Measurements from ENCODE around the gene PKD2L1.
A peak's percentile ranks its signal among the peaks of the same experiment; 100 is the strongest.

PKD2L1 gene

DNA sequence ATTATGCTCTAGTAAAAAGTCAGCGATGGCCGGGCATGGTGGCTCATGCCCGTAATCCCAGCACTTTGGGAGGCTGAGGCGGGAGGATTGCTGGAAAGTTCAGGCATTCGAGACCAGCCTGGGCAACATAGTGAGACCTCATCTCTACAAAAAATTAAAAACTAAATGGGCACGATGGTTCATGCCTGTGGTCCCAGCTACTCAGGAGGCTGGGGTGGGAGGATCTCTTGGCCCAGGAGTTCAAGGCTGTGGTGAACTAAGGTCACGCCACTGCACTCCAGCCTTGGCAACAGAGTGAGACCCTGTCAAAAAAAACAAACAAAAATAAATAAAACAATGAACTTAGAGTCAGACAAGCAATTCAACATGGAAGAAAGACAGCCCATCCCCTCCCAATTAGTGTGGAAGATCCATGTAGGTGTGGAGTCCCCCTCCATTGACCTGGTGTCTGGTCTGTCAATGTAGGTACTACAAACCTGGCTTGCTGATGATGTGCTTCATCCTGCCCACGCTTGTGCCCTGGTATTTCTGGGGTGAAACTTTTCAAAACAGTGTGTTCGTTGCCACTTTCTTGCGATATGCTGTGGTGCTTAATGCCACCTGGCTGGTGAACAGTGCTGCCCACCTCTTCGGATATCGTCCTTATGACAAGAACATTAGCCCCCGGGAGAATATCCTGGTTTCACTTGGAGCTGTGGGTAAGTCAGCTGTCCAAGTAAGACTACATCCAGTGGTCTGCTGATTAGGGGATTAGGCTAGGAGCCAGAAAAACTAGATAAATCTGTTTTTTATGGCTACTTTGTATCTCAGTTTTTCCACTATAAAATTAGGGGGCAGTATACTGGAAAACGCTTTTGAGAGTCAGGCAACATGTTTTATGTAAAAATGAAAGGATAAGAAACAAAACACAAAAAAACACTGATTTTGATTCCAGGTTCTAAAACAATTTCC, 26.3 kb upstream of the PKD2L1 start:
- DNase-seq (ENCODE audit: low read depth), result no peak

DNA sequence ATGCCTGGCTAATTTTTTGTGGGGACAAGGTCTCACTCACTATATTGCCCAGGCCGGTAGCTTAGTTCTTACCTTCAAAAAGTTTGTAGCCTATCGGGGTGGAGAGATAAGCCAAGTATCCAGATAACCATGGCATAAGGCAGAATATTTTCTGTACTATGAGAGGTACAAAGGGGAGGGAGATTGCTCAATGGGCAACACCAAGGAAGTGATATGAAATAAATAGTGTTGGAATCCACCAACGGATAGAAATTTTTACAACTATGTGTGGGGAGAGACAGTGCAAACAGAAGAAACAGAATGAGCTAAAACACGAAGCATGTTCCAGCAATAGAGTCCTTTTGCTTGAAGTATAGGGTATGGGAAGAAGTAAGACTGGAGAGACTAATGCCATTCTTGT, 25.1 kb upstream of the PKD2L1 start:
- no peak for DNase-seq (ENCODE audit: low read depth)

DNA sequence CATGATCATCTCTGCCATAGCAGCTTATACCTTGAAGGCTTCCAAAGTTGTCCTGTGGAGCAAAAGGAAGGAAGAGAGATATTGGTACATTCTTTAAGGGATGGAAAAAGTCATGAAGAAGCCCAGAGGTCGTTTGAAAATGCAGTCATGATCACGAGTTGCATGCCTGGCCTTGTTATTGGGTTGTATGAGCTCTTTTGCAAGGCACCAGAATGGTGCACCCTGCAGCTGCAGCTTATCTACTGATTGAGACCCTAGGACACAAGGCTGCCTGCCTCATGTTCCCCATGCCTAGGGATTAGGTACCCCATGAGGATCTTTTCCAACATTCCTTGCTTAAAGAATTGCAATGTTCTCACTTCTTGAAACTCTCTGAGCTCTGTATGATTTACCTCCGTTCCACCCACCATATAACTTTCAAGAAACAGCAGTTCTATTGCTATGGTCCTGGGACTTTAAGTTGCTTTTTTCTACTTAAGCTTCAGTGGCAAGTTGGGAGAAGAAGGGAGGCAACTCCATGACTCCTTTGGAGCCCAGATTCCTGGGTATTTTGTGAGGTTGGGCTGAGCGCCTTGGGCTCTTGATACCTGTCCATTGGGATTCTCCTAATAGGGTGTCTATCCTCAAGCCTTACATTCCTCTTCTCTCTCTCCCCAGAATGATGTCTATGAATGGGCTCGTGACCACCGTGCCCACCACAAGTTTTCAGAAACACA, 23.9 kb upstream of the PKD2L1 start:
- DNase-seq (ENCODE audit: low read depth), result no peak

DNA sequence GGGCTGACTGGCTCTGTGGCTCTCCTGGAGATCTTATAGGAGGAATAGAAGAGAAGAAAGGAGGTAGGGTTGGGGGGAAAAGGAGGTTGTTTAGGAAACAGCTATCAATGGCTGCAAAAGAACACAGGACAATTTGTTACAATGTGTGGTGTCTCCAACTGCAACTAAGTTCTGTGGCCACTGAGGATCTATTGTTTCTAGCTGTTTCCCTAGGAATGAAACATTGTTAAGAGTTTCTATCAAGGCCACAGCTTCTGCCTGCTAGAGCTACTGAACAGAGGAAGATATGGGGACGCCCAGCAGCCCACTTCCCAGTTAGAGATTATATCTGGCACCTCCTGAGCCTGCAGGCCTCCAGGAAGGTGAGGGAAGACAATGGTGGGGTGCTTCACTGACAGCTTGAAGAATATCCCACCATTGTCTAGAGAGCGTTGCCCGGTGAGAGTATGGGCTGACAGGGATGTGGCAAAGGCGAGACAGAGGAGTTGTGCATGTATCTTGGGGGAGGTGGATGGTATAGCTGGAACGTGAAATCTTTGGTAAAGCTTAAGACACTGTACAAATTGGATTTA, 21.0 kb upstream of the PKD2L1 start:
- DNase-seq (ENCODE audit: low read depth), result no peak

DNA sequence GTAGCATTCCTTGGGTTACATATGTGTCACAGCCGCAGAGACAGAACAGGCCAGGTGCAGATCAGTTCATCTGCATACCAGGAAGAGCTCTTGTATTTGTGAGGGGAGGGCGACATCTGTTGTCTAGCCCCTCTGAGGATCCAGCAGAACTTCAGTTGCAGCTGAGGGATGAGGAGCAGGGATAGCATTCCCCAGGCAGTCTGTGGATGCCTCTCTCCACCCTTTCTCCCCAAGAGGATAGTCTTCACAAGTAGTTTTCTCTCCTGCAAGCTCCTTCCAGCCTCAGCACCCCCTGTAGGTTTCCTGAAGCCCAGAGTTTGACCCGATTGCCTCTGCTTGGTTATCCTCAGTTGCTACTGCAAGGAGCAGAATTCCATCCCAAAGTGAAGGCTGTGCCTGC, 19.6 kb upstream of the PKD2L1 start:
- no peak for DNase-seq (ENCODE audit: low read depth)

DNA sequence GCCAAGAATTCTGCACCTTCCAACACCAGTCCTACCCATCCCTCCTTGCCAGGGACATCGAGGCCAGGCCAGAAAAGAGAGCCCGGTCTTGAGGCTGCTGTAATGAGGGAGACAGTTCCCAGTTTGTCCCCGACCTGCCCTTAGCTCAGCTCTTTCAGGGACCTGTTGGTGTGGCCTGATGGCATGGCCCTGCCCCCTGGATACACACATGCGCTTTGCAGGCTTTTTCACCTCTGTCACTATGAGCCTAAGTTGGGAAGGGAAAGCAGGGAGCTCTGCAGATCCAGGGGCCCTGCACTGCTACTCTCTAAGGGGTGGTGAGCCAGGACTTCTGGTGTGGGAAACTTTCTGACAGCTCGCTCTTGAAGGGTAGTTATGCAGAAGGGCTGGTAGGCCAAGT, 19.1 kb upstream of the PKD2L1 start:
- DNase-seq (ENCODE audit: low read depth), result no peak

DNA sequence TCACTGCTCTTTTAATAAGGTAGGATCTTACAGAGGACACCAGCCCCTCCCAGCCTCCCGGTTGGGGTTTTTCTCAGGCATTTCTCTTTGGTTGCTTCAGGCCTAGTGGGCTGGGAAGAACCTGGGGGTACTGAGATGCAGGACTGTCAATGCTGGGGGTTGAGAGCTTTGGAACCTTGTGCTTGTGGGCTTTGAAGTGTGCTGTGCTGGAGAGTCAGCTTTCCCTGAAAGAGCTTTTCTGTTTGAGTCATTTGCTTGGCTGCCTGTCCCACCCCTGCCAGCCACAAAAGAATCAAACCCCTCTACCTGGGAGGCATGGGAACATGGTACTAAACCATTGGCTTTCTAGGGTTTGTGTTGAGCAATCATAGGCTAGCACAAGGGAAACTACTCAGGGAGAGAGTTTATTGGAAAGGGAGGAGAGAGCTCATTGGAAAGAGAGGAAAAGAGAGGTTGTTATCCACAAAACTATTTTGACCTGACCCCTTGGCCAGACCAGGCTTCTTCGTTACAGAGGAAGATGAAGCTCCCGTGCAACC, 18.4 kb upstream of the PKD2L1 start:
- DNase-seq (ENCODE audit: low read depth), result no peak

DNA sequence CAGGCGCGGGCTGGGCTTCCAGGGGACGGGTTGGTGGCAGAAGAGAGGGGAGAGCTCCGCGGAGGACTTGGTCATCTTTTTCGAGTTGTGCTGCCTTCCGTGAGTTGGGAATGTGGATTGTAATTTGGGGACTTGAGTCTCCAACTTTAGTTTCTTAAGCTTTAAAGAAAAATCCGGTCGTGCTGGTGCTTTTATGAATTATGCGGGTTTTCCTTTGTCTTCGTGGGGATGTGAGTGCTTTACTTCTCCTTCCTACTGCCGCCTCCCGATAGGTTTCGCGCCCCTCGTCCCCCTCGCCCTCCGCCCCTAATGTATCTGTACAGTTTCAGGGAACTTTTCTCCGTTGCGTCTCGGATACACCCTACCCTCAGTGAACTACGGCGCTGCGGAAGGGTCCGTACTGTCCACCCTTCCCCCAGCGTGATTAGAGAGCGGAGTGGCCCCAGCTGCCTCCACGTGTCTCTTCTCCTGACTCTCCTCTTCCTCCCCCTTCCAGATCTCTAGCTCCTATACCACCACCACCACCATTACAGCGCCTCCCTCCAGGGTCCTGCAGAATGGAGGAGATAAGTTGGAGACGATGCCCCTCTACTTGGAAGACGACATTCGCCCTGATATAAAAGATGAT, 17.7 kb upstream of the PKD2L1 start:
- DNase-seq (ENCODE audit: low read depth), result peak; percentile 13

DNA sequence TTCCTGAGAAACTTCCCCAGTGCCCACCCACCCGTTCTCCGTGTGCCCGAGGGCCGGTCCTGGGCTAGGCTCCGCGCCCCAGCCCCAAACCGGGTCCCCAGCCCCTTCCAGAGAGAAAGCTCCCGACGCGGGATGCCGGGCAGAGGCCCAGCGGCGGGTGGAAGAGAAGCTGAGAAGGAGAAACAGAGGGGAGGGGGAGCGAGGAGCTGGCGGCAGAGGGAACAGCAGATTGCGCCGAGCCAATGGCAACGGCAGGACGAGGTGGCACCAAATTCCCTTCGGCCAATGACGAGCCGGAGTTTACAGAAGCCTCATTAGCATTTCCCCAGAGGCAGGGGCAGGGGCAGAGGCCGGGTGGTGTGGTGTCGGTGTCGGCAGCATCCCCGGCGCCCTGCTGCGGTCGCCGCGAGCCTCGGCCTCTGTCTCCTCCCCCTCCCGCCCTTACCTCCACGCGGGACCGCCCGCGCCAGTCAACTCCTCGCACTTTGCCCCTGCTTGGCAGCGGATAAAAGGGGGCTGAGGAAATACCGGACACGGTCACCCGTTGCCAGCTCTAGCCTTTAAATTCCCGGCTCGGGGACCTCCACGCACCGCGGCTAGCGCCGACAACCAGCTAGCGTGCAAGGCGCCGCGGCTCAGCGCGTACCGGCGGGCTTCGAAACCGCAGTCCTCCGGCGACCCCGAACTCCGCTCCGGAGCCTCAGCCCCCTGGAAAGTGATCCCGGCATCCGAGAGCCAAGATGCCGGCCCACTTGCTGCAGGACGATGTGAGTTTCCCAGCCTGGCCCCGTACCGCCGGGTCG, 16.9 kb upstream of the PKD2L1 start, which contains the start of gene SCD:
TSS of gene SCD (plus strand) at position 469 of the 803 bp plus-strand sequence. CDS start at position 741, 272 bp downstream.
- DNase-seq (ENCODE audit: low read depth), result peak; percentile 94

DNA sequence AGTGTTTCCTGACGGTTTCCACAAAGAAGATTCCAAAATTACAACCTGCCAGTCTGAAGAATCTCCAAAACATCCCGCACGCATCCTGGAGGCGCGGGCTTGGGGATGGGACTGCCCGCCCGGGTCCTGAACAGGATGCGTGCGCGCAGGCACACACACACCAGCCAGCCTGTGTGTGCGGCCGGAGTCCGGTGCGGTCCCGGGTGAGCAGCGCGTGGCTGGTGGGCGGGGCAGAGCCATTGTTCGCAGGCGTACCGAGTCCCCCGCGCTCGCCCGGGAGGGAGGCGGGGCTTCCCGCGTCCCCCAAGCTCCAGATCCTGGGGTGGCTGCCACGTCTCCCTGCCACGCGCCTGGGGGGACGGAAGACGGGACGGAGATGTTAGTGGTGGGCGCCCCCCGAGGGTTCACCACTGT, 16.3 kb upstream of the PKD2L1 start:
- DNase-seq (ENCODE audit: low read depth), result peak; percentile 77

DNA sequence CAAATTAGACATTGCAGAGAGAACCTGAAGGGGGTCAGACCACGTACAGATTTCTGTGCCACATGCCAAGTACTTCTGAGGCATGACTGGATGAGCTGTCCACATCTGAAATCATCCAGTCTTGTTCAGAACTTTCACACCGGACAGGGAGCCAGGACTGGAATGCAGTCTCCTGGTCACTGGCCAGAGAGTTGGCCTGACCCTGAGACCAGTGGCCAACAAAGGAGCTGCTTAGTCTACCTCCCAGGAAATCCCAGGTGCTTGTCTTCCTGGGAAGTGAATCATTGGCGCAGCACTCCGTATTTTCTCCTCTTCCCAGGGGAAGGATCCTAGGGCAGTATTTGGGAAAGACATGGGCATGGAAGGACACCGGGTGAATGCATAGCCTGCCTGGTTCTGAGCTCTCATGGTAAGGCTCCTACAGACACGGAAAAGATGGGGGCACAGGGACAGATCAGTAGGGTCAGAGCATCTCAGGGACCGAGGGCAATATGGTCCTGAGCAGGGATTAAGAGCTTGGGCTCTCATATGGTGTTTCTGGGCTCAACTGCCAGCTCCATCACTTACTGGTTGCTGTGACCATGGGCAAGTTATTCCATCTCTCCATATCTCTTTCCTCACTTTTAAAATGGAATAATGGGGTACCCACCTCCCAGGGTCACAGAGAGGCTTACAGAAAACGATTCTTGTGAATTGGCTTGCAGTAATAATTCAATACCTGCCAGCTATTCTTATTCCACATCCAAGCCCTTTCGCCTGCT, 15.7 kb upstream of the PKD2L1 start:
- peak; percentile 67 for DNase-seq (ENCODE audit: low read depth)

DNA sequence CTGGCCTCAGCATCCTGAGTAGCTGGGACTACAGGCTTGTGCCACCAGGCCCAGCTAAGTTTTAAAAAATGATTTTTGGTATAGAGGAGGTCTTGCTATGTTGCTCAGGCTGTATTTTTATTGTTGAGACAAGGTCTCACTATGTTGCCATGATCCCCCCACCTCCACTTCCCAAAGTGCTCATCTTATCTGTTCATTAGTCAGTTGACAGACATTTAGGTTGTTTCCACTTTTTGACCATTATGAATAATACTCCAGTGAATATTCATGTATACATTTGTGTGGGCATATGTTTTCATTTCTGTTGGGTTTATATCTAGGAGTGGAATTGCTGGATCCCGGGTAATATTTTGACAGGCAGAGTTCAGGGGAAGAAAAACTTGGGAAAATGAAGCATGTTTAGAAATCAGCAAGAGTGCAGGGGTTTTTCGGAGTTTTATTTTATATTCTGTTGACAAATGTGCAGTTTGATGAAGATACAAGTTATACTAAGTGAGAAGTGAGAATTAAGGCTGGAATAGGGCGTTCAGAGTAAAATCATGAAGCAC, 14.3 kb upstream of the PKD2L1 start:
- no peak for DNase-seq (ENCODE audit: low read depth)

DNA sequence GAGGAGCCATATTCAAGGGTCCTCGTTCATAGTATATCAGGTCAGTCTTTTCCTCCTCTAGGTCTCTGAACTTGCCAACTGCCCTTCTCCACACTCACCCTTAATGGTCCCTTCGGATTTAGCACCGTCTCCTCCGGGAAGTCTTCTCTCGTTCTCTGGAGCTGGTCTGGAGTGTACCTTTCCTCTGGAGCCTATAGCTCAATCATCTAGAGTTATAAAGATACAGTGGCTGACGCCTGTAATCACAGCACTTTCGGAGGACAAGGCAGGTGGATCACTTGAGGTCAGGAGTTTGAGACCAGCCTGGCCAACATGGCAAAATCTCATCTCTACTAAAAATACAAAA, 12.6 kb upstream of the PKD2L1 start:
- no peak for DNase-seq (ENCODE audit: low read depth)

DNA sequence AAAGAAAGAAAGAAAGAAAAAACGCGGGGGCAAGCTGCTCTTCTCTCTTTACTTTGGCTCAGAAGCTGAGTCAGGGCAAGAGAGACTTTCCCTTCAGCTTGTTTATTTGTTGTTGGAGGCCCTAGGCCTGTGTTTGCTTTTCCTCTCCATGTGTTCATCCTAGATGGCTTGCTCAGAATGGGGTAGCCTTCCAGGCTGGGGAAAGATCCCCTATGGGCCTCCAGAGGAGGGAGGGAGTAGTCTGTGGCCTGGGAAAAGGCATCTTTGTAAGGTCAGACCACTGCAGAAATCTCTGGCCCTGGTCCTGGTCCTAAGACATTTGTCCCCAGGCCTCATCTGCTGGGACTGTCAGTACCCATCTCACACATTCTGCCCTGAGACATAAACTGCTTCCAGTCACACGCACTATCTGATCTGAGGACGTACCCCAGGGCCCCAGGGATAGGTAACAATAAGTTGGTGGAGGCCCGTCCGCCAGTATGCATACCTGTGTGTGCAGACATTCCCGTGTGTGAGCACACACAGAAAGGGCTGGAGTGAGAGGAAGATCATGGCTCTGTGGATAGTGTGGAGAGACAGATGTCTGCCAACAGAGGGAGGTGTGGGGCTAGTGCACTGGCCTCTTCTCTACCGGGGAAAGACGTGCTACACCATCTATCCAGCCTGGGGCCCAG, 12.1 kb upstream of the PKD2L1 start:
- DNase-seq (ENCODE audit: low read depth), result peak; percentile 75

DNA sequence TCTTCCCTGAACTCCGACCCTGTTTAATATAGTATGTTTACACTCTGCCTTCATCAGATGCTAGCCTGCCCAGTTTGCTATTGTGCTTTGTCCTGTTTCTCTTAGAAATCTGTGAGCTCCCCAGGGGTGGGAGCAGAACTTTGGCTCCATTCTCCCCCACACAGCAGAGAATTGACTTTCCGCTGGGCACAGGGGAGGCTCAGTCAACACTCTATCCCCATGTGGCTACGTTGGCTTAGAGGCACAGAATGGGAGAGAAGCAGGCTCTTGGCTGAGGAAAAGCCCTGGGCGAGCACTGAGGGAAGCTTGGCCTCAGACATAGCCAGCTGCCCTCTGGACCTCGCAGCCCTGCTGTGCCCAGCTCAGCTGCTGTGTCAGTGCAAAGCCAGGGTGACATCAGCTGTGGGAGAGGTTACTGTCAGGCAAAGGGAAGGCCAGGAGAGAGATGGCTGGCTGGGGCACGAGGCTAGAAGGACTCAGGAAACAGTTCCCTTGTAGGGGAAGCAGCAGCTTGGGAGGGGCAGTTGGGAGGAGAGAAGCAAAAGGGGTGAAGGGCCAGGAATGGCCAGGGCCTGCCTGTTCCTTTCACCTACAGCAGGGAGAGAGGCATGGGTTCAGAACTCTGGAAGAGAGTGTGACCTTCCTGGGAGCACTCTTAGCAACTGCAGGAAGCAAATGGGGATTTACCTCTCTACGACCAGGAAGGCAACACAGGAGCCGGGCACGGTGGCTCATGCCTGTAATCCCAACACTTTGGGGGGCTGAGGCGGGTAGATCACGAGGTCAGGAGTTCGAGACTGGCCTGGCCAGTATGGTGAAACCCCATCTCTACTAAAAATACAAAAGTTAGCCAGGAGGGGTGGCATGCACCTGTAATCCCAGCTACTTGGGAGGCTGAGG, 11.2 kb upstream of the PKD2L1 start:
- DNase-seq (ENCODE audit: low read depth), result no peak

DNA sequence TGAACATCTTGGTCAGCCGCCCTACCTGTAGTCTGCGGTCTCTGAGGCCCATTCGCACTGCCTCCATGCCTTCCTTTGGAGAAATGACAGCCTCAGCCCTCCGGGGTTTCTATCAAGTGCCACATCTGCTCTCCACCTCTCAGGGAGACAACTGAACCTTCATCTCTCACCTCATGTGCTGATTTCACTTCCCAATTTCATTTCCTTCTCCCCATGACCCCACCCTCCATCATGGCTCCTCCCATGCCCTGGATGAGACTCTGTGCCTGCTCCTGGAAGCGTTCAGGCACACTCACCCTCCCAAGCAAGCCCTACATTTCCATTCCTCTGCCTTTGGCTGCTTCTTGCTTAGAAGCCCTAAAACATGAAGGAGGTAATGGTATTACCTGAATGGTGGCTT, 9.2 kb upstream of the PKD2L1 start:
- no peak for DNase-seq (ENCODE audit: low read depth)

DNA sequence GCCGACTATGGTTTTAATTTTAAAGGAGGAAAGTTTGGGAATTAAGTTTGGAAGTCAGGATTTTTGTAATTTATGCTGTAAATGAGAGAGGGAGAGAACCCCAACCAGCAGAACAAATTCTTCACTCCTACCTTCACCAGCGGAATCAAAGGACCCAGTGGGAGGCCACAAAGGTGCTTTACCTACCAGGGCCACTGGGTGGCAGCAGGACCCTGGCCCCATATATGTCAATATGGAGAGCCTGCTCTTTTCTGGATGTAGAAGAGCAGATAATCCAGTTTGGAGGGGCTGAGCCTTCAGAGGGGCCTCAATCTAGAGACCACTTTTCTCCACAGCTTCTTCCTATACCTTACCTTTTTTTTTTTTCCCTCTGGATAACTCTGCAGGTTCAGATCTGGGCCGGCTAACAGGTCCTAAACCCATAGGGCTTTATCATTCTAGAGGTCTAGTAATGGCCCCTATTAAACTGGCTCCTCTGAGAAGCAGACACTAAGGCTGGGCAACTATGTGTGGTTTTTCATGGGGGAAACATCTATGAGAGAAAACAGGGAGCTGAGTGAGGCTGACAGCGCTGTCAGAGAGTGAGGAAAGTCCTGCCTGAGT, 8.5 kb upstream of the PKD2L1 start:
- peak; percentile 63 for DNase-seq (ENCODE audit: low read depth)

DNA sequence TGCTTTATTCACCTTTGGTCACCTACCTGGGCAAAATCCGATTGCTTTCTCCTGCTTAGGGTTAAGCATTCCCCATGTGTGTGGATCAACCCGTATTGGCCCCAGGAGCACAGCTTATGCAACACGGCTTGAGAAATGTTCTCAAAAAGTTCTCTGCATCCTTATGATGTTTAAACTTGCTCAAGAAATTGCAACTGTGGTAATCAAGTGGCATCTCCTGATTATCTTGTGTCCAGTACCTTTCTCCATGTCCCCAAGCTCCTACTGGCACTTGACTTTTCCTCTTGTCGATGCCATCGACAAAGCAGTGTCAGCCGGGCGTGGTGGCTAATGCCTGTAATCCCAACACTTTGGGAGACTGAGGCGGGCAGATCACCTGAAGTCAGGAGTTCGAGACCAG, 4.7 kb upstream of the PKD2L1 start:
- no peak for DNase-seq (ENCODE audit: low read depth)
